Gastroesophageal sphincter (tissue), 4 donors: ENCODE results near the gene PIKFYVE. TPM values are rescaled to one million over a fixed set of nuclear protein-coding genes. Genes with fewer than 3 reads are reported as not detected.
"Not testable (repeated sequence)": the region's sequence is repeated elsewhere in the genome, so short reads cannot be mapped to it uniquely, and the experiment has no call there.

Experiments
- ATAC-seq: fragments of 150-250 bp; one replicate; pipeline ENCODE4 v1.9.1; 2016; ENCODE audit warnings: mild to moderate bottlenecking, moderate library complexity
- H3K27ac ChIP-seq, 4 donors: fragments of 200-600 bp; sonication (generic) in 3 of 4; 1 replicate in 3 of 4; 2 replicates in 1 of 4; pipeline ENCODE4 v1.5.1; 2016 to 2019
- H3K27me3 ChIP-seq: fragments of 200-600 bp; sonication (generic); one replicate; pipeline ENCODE4 v1.5.1; 2019
- H3K36me3 ChIP-seq, 2 donors: fragments of 200-600 bp; sonication (generic); one replicate each; pipeline ENCODE4 v1.5.1; 2019; ENCODE audit warnings: control low read depth in 1 of 2
- H3K4me1 ChIP-seq, 3 donors: fragments of 200-600 bp; sonication (generic); 1 replicate in 2 of 3; 2 replicates in 1 of 3; pipeline ENCODE4 v1.5.1; 2016 to 2019; ENCODE audit warnings: control low read depth in 2 of 3
- H3K4me3 ChIP-seq, 2 donors: fragments of 200-600 bp; sonication (generic); one replicate each; pipeline ENCODE4 v1.5.1; 2019; ENCODE audit warnings: mild to moderate bottlenecking in 1 of 2, moderate library complexity in 1 of 2
- H3K9me3 ChIP-seq, 3 donors: fragments of 200-600 bp; sonication (generic); one replicate each; pipeline ENCODE4 v1.5.1; 2017 to 2019; ENCODE audit warnings: control low read depth in 2 of 3
- CTCF ChIP-seq, 4 experiments: fragments of 200-600 bp in 2 of 4; fragments of 450-650 bp in 2 of 4; sonication (generic) in 1 of 4; IDR thresholded peaks; one replicate each; pipeline ENCODE4 v1.5.1; 2017 to 2019; ENCODE audit warnings: antibody characterized with exemption in 4 of 4, mild to moderate bottlenecking in 2 of 4, moderate library complexity in 2 of 4
- EP300 ChIP-seq: sonication (generic); formaldehyde crosslinking; IDR thresholded peaks from one replicate; pipeline ENCODE4 v1.6.1; 2017; ENCODE audit warnings: antibody characterized with exemption, mild to moderate bottlenecking
- POLR2A ChIP-seq, 2 donors: fragments of 450-650 bp; IDR thresholded peaks; one replicate each; pipeline ENCODE4 v1.6.1; 2017; ENCODE audit warnings: antibody characterized with exemption in 2 of 2, mild to moderate bottlenecking in 2 of 2, moderate library complexity in 1 of 2
- POLR2AphosphoS5 ChIP-seq: sonication (generic); formaldehyde crosslinking; IDR thresholded peaks from one replicate; pipeline ENCODE4 v1.6.1; 2017; ENCODE audit warnings: antibody characterized with exemption
- WGBS, 2 donors: methylation state at CpG; one replicate each; pipeline ENCODE4 v1.1.5; 2018; ENCODE audit warnings: low coverage in 1 of 2; 5-methylcytosine and 5-hydroxymethylcytosine counted together
- total RNA-seq, 4 donors: library from RNA; depleted of rRNA; stranded (reverse); fragments of >200 nt; gene quantifications; one replicate each; pipeline ENCODE4 v1.1.0, GENCODE V29; 2016

PIKFYVE gene
- total RNA-seq, 4 donors from 2014 or later, result 24.5 to 32.6 (median 27.2) TPM

DNA sequence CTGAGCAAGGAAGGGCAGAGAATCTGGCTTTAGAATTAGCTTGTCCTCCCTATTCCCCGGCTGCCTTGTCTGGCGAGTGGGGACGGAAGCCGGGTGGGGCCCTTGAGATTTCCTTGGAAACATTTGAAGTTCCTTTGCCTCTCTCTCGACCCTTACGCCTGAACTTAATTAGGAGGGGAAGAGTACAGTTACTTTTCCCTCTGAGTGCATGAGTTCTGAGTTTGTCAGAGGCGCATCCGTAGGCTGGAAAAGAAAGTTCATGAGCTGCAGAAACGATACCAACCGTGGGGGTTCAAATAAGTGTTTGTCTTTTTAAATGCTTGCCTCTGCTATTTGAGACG is 468 bp downstream of the PIKFYVE start:
- Histone ChIP-seq H3K36me3 (peaks cover 0 to 5% of the 10 kb centered on the region in 2 donors), H3K27ac (peak overlapping the region; percentile 89 to 98 (median 94)), H3K4me1 (peaks cover 0 to 42% (median 16%) of the 10 kb centered on the region in 3 donors), H3K4me3 (peak overlapping the region; percentile 83 to 96), H3K9me3 (no peaks in the 10 kb centered on the region), H3K27me3 (no peaks in the 10 kb centered on the region)
- TF ChIP-seq EP300 (no peak), CTCF (IDR thresholded peaks at IDR 0.05) (no peak), POLR2A (IDR thresholded peaks at IDR 0.05) (no peak), POLR2AphosphoS5 (no peak)
- 0 to 1% methylated on average over 8 to 11 of the region's 11 CpGs for WGBS, 2 donors
- ATAC-seq, result peak; percentile 1

DNA sequence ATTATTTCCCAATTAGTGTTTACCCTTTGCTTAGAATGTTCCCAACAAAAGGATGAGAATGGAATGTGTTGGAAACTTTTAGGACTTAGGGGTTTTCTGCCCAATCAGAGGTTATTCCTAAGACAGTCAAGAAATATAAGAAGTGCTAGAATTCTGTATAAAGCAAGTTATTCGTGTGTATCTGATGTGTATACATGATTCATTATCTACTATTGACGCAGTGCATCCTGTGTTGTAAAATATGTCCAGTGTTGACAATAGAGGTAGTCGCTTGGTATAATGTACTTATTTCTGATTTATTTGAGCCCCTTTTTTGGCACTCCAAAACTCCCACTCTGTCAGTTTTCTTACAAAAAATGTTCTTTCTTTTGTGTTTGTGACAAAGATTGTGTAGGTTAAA is 881 bp downstream of the PIKFYVE start:
- Histone ChIP-seq H3K27me3 (no peaks in the 10 kb centered on the region), H3K4me3 (peak overlapping the region; percentile 83 to 96), H3K4me1 (peaks cover 0 to 42% (median 16%) of the 10 kb centered on the region in 3 donors), H3K9me3 (no peaks in the 10 kb centered on the region), H3K36me3 (peaks cover 0 to 9% of the 10 kb centered on the region in 2 donors), H3K27ac (peak overlapping the region; percentile 89 to 98 (median 94))
- TF ChIP-seq EP300, result no peak
- TF ChIP-seq CTCF (IDR thresholded peaks at IDR 0.05), result no peak
- TF ChIP-seq POLR2A (IDR thresholded peaks at IDR 0.05), result no peak
- TF ChIP-seq POLR2AphosphoS5, result no peak
- no peak for ATAC-seq
- 2 to 9% methylated on average over 3 of the region's 3 CpGs for WGBS, 2 donors

GRCh38 chr2:208267526-208267925 is 1.5 kb downstream of the PIKFYVE start:
- H3K9me3 ChIP-seq, ATAC-seq, H3K27me3 ChIP-seq: not testable (repeated sequence)
- Histone ChIP-seq H3K27ac (peak overlapping the region in 1 of 4 donors; percentile 98), H3K4me1 (peaks cover 0 to 42% (median 16%) of the 10 kb centered on the region in 3 donors), H3K4me3 (peak overlapping the region in 1 of 2 donors; percentile 96), H3K36me3 (peaks cover 0 to 14% of the 10 kb centered on the region in 2 donors)
- WGBS, 2 donors, result 75% methylated on average over 5 of the region's 22 CpGs; no CpG with 5 or more reads in 1 of the 2 donors

GRCh38 chr2:208268156-208268952 is 2.3 kb downstream of the PIKFYVE start:
- TF ChIP-seq POLR2A (IDR thresholded peaks at IDR 0.05) (no peak), POLR2AphosphoS5 (no peak), CTCF (IDR thresholded peaks at IDR 0.05) (no peak), EP300 (no peak)

DNA sequence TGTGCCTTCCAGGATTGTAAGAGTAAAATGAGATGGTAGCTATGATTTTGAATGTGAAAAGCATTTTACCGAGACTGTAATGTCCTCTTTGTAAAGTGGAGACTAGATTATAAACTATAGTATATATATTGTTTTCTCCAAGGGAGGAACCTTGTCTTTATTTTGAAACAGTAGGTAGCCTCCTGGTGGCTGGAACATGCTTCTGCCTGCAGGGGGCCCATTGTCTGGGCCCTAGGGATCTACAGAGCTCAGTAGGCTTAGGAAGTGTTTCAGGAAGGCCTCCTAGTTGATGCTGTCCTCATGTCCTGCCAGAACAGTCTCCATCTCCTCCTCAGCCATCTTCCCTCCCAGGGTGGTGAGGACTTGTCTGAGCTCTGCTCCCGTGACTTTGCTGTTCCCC is 3.0 kb downstream of the PIKFYVE start:
- 100% methylated on average over 2 of the region's 2 CpGs for WGBS, 2 donors
- no peak overlapping the region for H3K4me3 ChIP-seq
- H3K27ac ChIP-seq, result no peak overlapping the region
- TF ChIP-seq EP300 (no peak), POLR2A (IDR thresholded peaks at IDR 0.05) (no peak), POLR2AphosphoS5 (no peak), CTCF (IDR thresholded peaks at IDR 0.05) (no peak)
- no peaks in the 10 kb centered on the region for H3K27me3 ChIP-seq
- ATAC-seq, result no peak
- no peaks in the 10 kb centered on the region for H3K9me3 ChIP-seq
- peaks cover 0 to 28% of the 10 kb centered on the region in 2 donors for H3K36me3 ChIP-seq
- H3K4me1 ChIP-seq, result peaks cover 0 to 42% (median 16%) of the 10 kb centered on the region in 3 donors

More at GRCh38 chr2:208268156-208268952, 2.3 kb downstream of the PIKFYVE start:
- Histone ChIP-seq H3K4me1 (peaks cover 0 to 42% (median 16%) of the 10 kb centered on the region in 3 donors), H3K27me3 (no peaks in the 10 kb centered on the region), H3K4me3 (no peak overlapping the region), H3K9me3 (no peaks in the 10 kb centered on the region), H3K27ac (no peak overlapping the region), H3K36me3 (peaks cover 0 to 20% of the 10 kb centered on the region in 2 donors)
- ATAC-seq, result no peak
- WGBS, 2 donors, result 64 to 72% methylated on average over 8 of the region's 8 CpGs
